SK-MEL-5 (cell line): ENCODE data around the gene DENND1A. TPM values are rescaled to one million over a fixed set of nuclear protein-coding genes. Genes with fewer than 3 reads are reported as not detected.
"Not testable (repeated sequence)": the region's sequence is repeated elsewhere in the genome, so short reads cannot be mapped to it uniquely, and the experiment has no call there.

ENCODE experiments used
- DNase-seq: peaks from one replicate; pipeline ENCODE4 v3.0.0-alpha.2; 2016; ENCODE audit warnings: low read depth, low spot score
- in situ Hi-C: cut with HindIII; loops from 2 replicates; pipeline ENCODE4 v1.10.0; 2016; ENCODE audit warnings: low sequenced_read_pairs, high pct_unique_total_duplicates, low pct_unique_long_range_greater_than_20kb
- total RNA-seq: library from RNA; depleted of rRNA; stranded (reverse); fragments of >200 nt; shearing (Covaris generic); gene quantifications from 2 replicates; pipeline ENCODE4 v1.2.3, GENCODE V29; 2014

DENND1A gene
- total RNA-seq, 1 experiment from 2014 or later, result 30.4 TPM

- in situ Hi-C loops, DNase-seq: not testable (repeated sequence)
Measured at GRCh38 chr9:123885834-123886233, 44.1 kb downstream of the DENND1A start.

- in situ Hi-C loops, result no loop called here
- DNase-seq, result no peak
Measured at GRCh38 chr9:123883634-123884033, 46.3 kb downstream of the DENND1A start.

GRCh38 chr9:123881604-123882003 lies 48.3 kb downstream of the DENND1A start:
- in situ Hi-C loops, result no loop called here
- no peak for DNase-seq

- in situ Hi-C loops, result no loop called here
- no peak for DNase-seq
Measured at GRCh38 chr9:123880420-123880819, 49.5 kb downstream of the DENND1A start.

GRCh38 chr9:123876750-123877149 lies 53.2 kb downstream of the DENND1A start:
- in situ Hi-C loops, result no loop called here
- DNase-seq, result no peak

GRCh38 chr9:123872710-123873109 lies 57.2 kb downstream of the DENND1A start:
- DNase-seq, result no peak
- in situ Hi-C loops, result no loop called here

- in situ Hi-C loops, result no loop called here
- DNase-seq, result peak; percentile 75
Measured at GRCh38 chr9:123871781-123872180, 58.1 kb downstream of the DENND1A start.

- DNase-seq, result no peak
- in situ Hi-C loops, result no loop called here
Measured at GRCh38 chr9:123868002-123868401, 61.9 kb downstream of the DENND1A start.

GRCh38 chr9:123867034-123867433 lies 62.9 kb downstream of the DENND1A start:
- DNase-seq, result no peak
- in situ Hi-C loops, result no loop called here

GRCh38 chr9:123866497-123866896 lies 63.4 kb downstream of the DENND1A start:
- DNase-seq, result no peak
- in situ Hi-C loops, result no loop called here

GRCh38 chr9:123865226-123866000 lies 64.5 kb downstream of the DENND1A start:
- no peak for DNase-seq
- in situ Hi-C loops, result no loop called here

- no peak for DNase-seq
- in situ Hi-C loops, result no loop called here
Measured at GRCh38 chr9:123864251-123864650, 65.7 kb downstream of the DENND1A start.

- DNase-seq, result no peak
- in situ Hi-C loops, result no loop called here
Measured at GRCh38 chr9:123863164-123863855, 66.6 kb downstream of the DENND1A start.

GRCh38 chr9:123861756-123862120 lies 68.2 kb downstream of the DENND1A start:
- in situ Hi-C loops, result no loop called here
- no peak for DNase-seq

- in situ Hi-C loops, result no loop called here
- DNase-seq, result peak; percentile 38
Measured at GRCh38 chr9:123861086-123861755, 68.7 kb downstream of the DENND1A start.

- peak; percentile 59 for DNase-seq
- in situ Hi-C loops, result no loop called here
Measured at GRCh38 chr9:123860603-123861002, 69.3 kb downstream of the DENND1A start.

- in situ Hi-C loops, result no loop called here
- no peak for DNase-seq
Measured at GRCh38 chr9:123852403-123852802, 77.5 kb downstream of the DENND1A start.

- DNase-seq, result no peak
- in situ Hi-C loops, result no loop called here
Measured at GRCh38 chr9:123851851-123852250, 78.1 kb downstream of the DENND1A start.
